ENCODE measurements around the gene TNNI3K.

Gene TNNI3K

DNA sequence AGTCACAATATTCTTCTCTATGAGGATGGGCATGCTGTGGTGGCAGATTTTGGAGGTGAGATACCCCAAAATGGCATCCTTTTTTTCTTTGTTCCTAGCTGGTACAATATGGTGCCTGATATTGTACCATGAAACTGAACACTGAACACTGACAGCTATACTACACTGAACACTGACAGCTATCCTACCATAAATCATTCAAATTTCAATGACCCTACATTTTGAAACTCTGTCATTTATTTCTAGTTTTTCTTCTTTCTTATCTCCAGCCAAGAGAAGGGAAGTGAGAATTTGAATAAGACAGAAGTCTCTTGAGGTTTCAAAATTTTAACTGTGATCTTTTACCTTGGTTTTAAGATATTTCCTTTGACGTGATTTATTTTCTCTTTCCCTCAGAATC, 200.9 kb downstream of the TNNI3K start:
- Histone ChIP-seq H3K36me3 (replicated peaks; ENCODE audit: insufficient read depth, low read length) (no peaks in the 10 kb centered on the region), H3K4me3 (ENCODE audit: low read length) (no peak overlapping the region), H3K27ac (ENCODE audit: low read length) (no peak overlapping the region), H3K4me2 (ENCODE audit: low read depth, low read length) (no peak overlapping the region), H3K4me1 (ENCODE audit: low read length) (no peaks in the 10 kb centered on the region), H3K27me3 (replicated peaks; ENCODE audit: insufficient read depth, low read length) (no peaks in the 10 kb centered on the region), H3K9me3 (replicated peaks; ENCODE audit: insufficient read depth, low read length) (no peaks in the 10 kb centered on the region), H4K20me1 (ENCODE audit: insufficient read depth, low read length) (no peaks in the 10 kb centered on the region), H3K9me2 (replicated peaks; ENCODE audit: insufficient read depth, low read length) (no peaks in the 10 kb centered on the region), H3K9ac (ENCODE audit: low read length) (no peak overlapping the region), H2AFZ (ENCODE audit: low read length) (no peak overlapping the region), H3K79me2 (ENCODE audit: low read length) (no peaks in the 10 kb centered on the region), H3F3A (ENCODE audit: insufficient read depth, low read length) (no peaks in the 10 kb centered on the region)
- DNase-seq = no peak
- TF ChIP-seq, protein P1, sequence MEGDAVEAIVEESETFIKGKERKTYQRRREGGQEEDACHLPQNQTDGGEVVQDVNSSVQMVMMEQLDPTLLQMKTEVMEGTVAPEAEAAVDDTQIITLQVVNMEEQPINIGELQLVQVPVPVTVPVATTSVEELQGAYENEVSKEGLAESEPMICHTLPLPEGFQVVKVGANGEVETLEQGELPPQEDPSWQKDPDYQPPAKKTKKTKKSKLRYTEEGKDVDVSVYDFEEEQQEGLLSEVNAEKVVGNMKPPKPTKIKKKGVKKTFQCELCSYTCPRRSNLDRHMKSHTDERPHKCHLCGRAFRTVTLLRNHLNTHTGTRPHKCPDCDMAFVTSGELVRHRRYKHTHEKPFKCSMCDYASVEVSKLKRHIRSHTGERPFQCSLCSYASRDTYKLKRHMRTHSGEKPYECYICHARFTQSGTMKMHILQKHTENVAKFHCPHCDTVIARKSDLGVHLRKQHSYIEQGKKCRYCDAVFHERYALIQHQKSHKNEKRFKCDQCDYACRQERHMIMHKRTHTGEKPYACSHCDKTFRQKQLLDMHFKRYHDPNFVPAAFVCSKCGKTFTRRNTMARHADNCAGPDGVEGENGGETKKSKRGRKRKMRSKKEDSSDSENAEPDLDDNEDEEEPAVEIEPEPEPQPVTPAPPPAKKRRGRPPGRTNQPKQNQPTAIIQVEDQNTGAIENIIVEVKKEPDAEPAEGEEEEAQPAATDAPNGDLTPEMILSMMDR (IDR thresholded peaks at IDR 0.05; ENCODE audit: low read length) = no peak
- TF ChIP-seq EZH2 (optimal IDR thresholded peaks at IDR 0.05; ENCODE audit: low read depth, low read length) = no peak
- TF ChIP-seq EZH2phosphoT487 (IDR thresholded peaks at IDR 0.05; ENCODE audit: low read length) = no peak

DNA sequence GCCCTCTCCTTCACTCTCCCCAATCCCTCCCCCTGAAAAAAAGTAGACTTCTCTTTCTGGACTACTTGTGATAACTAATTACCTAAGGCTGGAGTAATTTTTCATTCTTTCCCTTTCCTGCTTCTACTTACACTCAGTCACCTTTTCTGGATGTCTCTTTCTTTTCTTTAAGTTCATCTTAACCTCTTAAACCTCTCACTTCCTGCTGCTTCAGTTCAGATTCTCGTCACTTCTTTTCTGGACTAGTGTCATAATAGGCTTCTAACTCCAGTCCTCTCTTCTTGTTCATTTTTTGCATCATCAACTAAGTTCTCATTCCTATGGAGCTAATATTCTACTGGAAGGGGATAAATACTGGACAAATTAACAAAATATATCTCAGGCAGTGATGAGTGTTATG, 201.8 kb downstream of the TNNI3K start:
- TF ChIP-seq EZH2 (optimal IDR thresholded peaks at IDR 0.05; ENCODE audit: low read depth, low read length) = no peak
- TF ChIP-seq, protein P1 (IDR thresholded peaks at IDR 0.05; ENCODE audit: low read length) = no peak
- TF ChIP-seq EZH2phosphoT487 (IDR thresholded peaks at IDR 0.05; ENCODE audit: low read length) = no peak
- Histone ChIP-seq H3K9me3 (replicated peaks; ENCODE audit: insufficient read depth, low read length) (no peaks in the 10 kb centered on the region), H3K27ac (ENCODE audit: low read length) (no peak overlapping the region)

DNA sequence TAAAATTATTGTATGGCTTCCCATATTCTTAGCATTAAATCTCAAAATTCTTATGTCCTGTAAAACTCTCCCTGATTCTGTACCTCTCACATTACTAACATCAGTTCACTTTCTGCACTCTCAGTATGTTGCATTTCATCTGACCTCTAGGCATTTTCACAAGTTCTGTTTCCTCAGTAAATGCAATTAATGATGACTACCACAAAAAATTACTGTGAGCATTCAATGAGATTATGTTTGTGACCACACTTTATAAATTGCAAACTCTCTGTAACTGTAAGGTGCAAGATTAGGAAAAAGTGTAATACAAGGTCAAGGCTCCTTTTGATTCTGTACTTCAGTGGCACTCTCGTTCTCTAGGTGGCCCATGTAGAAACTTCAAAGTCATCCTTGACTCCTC, 216.8 kb downstream of the TNNI3K start:
- Histone ChIP-seq H3K27ac (ENCODE audit: low read length) (no peak overlapping the region), H3F3A (ENCODE audit: insufficient read depth, low read length) (no peaks in the 10 kb centered on the region), H3K36me3 (replicated peaks; ENCODE audit: insufficient read depth, low read length) (no peaks in the 10 kb centered on the region), H3K4me2 (ENCODE audit: low read depth, low read length) (no peak overlapping the region), H3K9ac (ENCODE audit: low read length) (no peak overlapping the region), H3K4me3 (ENCODE audit: low read length) (no peak overlapping the region), H3K27me3 (replicated peaks; ENCODE audit: insufficient read depth, low read length) (no peaks in the 10 kb centered on the region), H3K4me1 (ENCODE audit: low read length) (no peaks in the 10 kb centered on the region), H2AFZ (ENCODE audit: low read length) (no peak overlapping the region), H4K20me1 (ENCODE audit: insufficient read depth, low read length) (no peaks in the 10 kb centered on the region), H3K9me3 (replicated peaks; ENCODE audit: insufficient read depth, low read length) (no peaks in the 10 kb centered on the region), H3K79me2 (ENCODE audit: low read length) (no peaks in the 10 kb centered on the region), H3K9me2 (replicated peaks; ENCODE audit: insufficient read depth, low read length) (no peaks in the 10 kb centered on the region)
- TF ChIP-seq, protein P1 (IDR thresholded peaks at IDR 0.05; ENCODE audit: low read length) = no peak
- TF ChIP-seq EZH2 (optimal IDR thresholded peaks at IDR 0.05; ENCODE audit: low read depth, low read length) = no peak
- TF ChIP-seq EZH2phosphoT487 (IDR thresholded peaks at IDR 0.05; ENCODE audit: low read length) = no peak
- DNase-seq = no peak

More for the DNA sequence above, 201.8 kb downstream of the TNNI3K start:
- no peak overlapping the region for H3K9ac ChIP-seq (ENCODE audit: low read length)
- no peaks in the 10 kb centered on the region for H3K27me3 ChIP-seq (replicated peaks; ENCODE audit: insufficient read depth, low read length)
- H3K36me3 ChIP-seq (replicated peaks; ENCODE audit: insufficient read depth, low read length) = no peaks in the 10 kb centered on the region
- no peaks in the 10 kb centered on the region for H3K9me2 ChIP-seq (replicated peaks; ENCODE audit: insufficient read depth, low read length)
- H3K4me3 ChIP-seq (ENCODE audit: low read length) = no peak overlapping the region
- no peak for DNase-seq
- no peaks in the 10 kb centered on the region for H3K4me1 ChIP-seq (ENCODE audit: low read length)
- H4K20me1 ChIP-seq (ENCODE audit: insufficient read depth, low read length) = no peaks in the 10 kb centered on the region
- H3K4me2 ChIP-seq (ENCODE audit: low read depth, low read length) = no peak overlapping the region
- H3K79me2 ChIP-seq (ENCODE audit: low read length) = no peaks in the 10 kb centered on the region
- H3F3A ChIP-seq (ENCODE audit: insufficient read depth, low read length) = no peaks in the 10 kb centered on the region
- no peak overlapping the region for H2AFZ ChIP-seq (ENCODE audit: low read length)
